Measurements from ENCODE around the gene RANBP1.

RANBP1 gene

GRCh38 chr22:20113551-20114310 is 2.2 kb upstream of the RANBP1 start:
- H3K27me3 ChIP-seq (ENCODE audit: insufficient read depth, low read length, poor library complexity) = no peaks in the 10 kb centered on the region
- H4K20me1 ChIP-seq (ENCODE audit: insufficient read depth, low read length) = peaks cover 74% of the 10 kb centered on the region
- H2AFZ ChIP-seq (ENCODE audit: low read depth, low read length) = no peak overlapping the region
- TF ChIP-seq EZH2 (IDR thresholded peaks at IDR 0.05; ENCODE audit: borderline replicate concordance, low read depth, low read length, severe bottlenecking) = no peak
- TF ChIP-seq, protein P1, sequence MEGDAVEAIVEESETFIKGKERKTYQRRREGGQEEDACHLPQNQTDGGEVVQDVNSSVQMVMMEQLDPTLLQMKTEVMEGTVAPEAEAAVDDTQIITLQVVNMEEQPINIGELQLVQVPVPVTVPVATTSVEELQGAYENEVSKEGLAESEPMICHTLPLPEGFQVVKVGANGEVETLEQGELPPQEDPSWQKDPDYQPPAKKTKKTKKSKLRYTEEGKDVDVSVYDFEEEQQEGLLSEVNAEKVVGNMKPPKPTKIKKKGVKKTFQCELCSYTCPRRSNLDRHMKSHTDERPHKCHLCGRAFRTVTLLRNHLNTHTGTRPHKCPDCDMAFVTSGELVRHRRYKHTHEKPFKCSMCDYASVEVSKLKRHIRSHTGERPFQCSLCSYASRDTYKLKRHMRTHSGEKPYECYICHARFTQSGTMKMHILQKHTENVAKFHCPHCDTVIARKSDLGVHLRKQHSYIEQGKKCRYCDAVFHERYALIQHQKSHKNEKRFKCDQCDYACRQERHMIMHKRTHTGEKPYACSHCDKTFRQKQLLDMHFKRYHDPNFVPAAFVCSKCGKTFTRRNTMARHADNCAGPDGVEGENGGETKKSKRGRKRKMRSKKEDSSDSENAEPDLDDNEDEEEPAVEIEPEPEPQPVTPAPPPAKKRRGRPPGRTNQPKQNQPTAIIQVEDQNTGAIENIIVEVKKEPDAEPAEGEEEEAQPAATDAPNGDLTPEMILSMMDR (IDR thresholded peaks at IDR 0.05; ENCODE audit: borderline replicate concordance, extremely low read depth, low read length, poor library complexity, severe bottlenecking) = no peak
- peaks cover 87% of the 10 kb centered on the region for H3K36me3 ChIP-seq (ENCODE audit: insufficient read depth, low read length)
- no peak overlapping the region for H3K4me3 ChIP-seq (ENCODE audit: low read depth in 1 of 2, low read length in 2 of 2)
- no peak overlapping the region for H3K27ac ChIP-seq (ENCODE audit: low read length)
- H3K79me2 ChIP-seq (ENCODE audit: insufficient read depth, low read length) = peaks cover 58% of the 10 kb centered on the region
- peaks cover 52% of the 10 kb centered on the region for H3K4me1 ChIP-seq (ENCODE audit: insufficient read depth, low read length)
- H3K9ac ChIP-seq (ENCODE audit: low read depth, low read length) = no peak overlapping the region
- DNase-seq (no peak), ATAC-seq (ENCODE audit: insufficient read depth, low read depth) (no peak)
- peak overlapping the region; percentile 89; the same call in 1 of the 2 replicates for H3K4me2 ChIP-seq (ENCODE audit: insufficient read depth, low read length)
- no peaks in the 10 kb centered on the region for H3K9me3 ChIP-seq (ENCODE audit: insufficient read depth, low read length, severe bottlenecking)

DNA sequence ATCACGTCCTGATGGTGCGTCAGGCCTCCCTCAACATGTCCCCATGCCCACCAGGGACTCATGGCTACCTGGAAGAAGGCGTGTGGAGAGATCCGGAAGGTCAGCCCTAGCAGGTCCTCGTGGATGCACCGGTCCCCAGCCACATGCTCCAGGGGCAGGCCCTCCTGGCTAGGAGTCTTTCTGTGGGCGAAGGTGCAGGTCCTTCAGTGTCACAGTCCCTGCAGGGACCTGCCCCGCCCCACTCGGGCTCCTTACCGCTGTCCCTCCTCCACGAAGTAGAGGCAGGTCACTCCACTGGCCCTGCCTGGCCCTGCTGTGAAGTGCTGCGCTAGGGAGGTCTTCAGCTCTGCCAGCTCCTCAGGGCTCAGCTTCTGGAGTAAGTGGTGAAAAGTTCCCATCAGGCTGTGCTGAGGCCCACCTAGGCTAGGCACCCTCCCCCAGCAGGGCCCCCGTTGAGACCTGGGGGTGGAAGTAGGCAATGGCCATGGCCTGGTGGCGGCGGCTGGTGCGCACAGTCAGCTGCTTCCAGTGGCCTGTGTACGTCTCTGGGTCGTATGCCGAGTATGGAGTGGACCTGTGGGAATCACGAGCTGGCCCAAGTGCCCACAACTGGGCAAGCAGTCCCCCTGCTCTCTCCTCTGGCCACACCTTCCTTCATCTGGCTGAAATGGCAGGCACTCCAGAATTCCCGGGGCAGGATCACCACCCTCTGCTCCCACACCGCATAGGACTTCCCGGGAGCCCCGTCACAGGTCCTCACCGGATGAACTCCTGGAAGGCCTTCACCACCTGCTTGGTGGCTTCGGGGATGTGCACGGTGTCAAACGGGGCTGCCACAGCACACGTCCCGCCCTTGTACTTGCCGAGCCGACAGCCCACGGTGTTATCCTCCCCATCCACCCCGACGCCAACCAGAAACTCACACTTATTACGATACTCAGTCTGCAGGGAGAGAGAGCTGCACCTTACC is 1.1 kb upstream of the RANBP1 start:
- peak overlapping the region in 1 of 2 experiments; percentile 100; a peak in 1 of 4 replicates for H3K4me3 ChIP-seq (ENCODE audit: low read depth in 1 of 2, low read length in 2 of 2)
- H3K4me2 ChIP-seq (ENCODE audit: insufficient read depth, low read length) = peak overlapping the region; percentile 89; the same call in 1 of the 2 replicates
- no peaks in the 10 kb centered on the region for H3K27me3 ChIP-seq (ENCODE audit: insufficient read depth, low read length, poor library complexity)
- peaks cover 76% of the 10 kb centered on the region for H4K20me1 ChIP-seq (ENCODE audit: insufficient read depth, low read length)
- peaks cover 87% of the 10 kb centered on the region for H3K36me3 ChIP-seq (ENCODE audit: insufficient read depth, low read length)
- no peaks in the 10 kb centered on the region for H3K9me3 ChIP-seq (ENCODE audit: insufficient read depth, low read length, severe bottlenecking)
- peak overlapping the region; percentile 20; the same call in 1 of the 2 replicates for H3K27ac ChIP-seq (ENCODE audit: low read length)
- peak overlapping the region; percentile 97 for H3K9ac ChIP-seq (ENCODE audit: low read depth, low read length)
- DNase-seq = no peak
- peaks cover 65% of the 10 kb centered on the region for H3K79me2 ChIP-seq (ENCODE audit: insufficient read depth, low read length)
- H2AFZ ChIP-seq (ENCODE audit: low read depth, low read length) = no peak overlapping the region
- peaks cover 62% of the 10 kb centered on the region for H3K4me1 ChIP-seq (ENCODE audit: insufficient read depth, low read length)
- TF ChIP-seq, protein P1 (IDR thresholded peaks at IDR 0.05; ENCODE audit: borderline replicate concordance, extremely low read depth, low read length, poor library complexity, severe bottlenecking) = no peak
- no peak for TF ChIP-seq EZH2 (IDR thresholded peaks at IDR 0.05; ENCODE audit: borderline replicate concordance, low read depth, low read length, severe bottlenecking)
- no peak for ATAC-seq (ENCODE audit: insufficient read depth, low read depth)

DNA sequence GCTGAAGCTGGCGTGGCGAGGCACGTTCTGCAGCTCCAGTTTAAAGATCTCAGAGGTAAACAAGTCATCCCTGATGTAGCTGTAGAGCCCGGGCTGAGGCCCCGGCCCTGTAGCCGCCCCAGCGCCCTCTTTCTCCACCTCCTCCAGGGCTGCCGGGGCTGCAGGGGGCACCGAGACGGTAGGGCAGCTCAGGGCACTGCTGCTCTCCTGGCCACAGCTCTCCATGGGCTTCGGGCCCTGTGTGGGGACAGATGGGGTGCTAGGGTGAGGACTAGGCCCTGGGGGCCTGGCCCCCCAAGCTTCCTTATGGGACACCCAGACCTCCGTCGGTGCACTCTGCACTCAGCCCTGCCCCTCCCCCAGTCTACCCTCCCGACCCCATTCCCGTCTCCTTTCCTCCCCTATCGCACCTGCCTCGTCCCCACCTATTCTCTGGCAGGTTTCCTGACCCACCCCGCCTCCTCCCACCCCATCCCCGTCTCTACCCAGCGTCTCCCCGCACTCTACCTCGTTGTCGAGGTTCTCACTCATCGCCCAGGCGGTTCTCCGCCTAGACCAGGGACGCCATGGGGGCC is 559 bp downstream of the RANBP1 start:
- H3K36me3 ChIP-seq (ENCODE audit: insufficient read depth, low read length) = peaks cover 87% of the 10 kb centered on the region
- peak overlapping the region; percentile 97 for H3K9ac ChIP-seq (ENCODE audit: low read depth, low read length)
- H4K20me1 ChIP-seq (ENCODE audit: insufficient read depth, low read length) = peaks cover 80% of the 10 kb centered on the region
- H3K4me1 ChIP-seq (ENCODE audit: insufficient read depth, low read length) = peaks cover 70% of the 10 kb centered on the region
- TF ChIP-seq EZH2 (IDR thresholded peaks at IDR 0.05; ENCODE audit: borderline replicate concordance, low read depth, low read length, severe bottlenecking) = no peak
- TF ChIP-seq, protein P1 (IDR thresholded peaks at IDR 0.05; ENCODE audit: borderline replicate concordance, extremely low read depth, low read length, poor library complexity, severe bottlenecking) = no peak
- no peak for ATAC-seq (ENCODE audit: insufficient read depth, low read depth)
- DNase-seq = peak; percentile 19
- H3K79me2 ChIP-seq (ENCODE audit: insufficient read depth, low read length) = peaks cover 82% of the 10 kb centered on the region
- H3K27me3 ChIP-seq (ENCODE audit: insufficient read depth, low read length, poor library complexity) = no peaks in the 10 kb centered on the region
- peak overlapping the region; percentile 87 for H2AFZ ChIP-seq (ENCODE audit: low read depth, low read length)
- peak overlapping the region; percentile 89 for H3K4me2 ChIP-seq (ENCODE audit: insufficient read depth, low read length)
- H3K27ac ChIP-seq (ENCODE audit: low read length) = peak overlapping the region; percentile 95
- H3K4me3 ChIP-seq (ENCODE audit: low read depth in 1 of 2, low read length in 2 of 2) = peak overlapping the region; percentile 94 to 100
- no peaks in the 10 kb centered on the region for H3K9me3 ChIP-seq (ENCODE audit: insufficient read depth, low read length, severe bottlenecking)
